UCSD-AML1 (cell line): Measurements from ENCODE around the gene NLGN1.

Experiments
- DNase-seq: peaks from one replicate; lab custom pipeline; 2025; ENCODE audit not compliant: unreplicated experiment; lab: John Stamatoyannopoulos, UW

The NLGN1 gene

GRCh38 chr3:173624086-173624485 lies 226.5 kb downstream of the NLGN1 start:
- no peak for DNase-seq

- DNase-seq, result no peak
Measured at GRCh38 chr3:173630849-173631248, 233.3 kb downstream of the NLGN1 start.

GRCh38 chr3:173632945-173633344 lies 235.4 kb downstream of the NLGN1 start:
- DNase-seq, result no peak

GRCh38 chr3:173635826-173636225 lies 238.3 kb downstream of the NLGN1 start:
- no peak for DNase-seq

GRCh38 chr3:173639098-173639497 lies 241.6 kb downstream of the NLGN1 start:
- DNase-seq, result no peak

- no peak for DNase-seq
Measured at GRCh38 chr3:173641696-173642095, 244.2 kb downstream of the NLGN1 start.

GRCh38 chr3:173644086-173645082 lies 246.8 kb downstream of the NLGN1 start:
- DNase-seq, result no peak

GRCh38 chr3:173650596-173650995 lies 253.1 kb downstream of the NLGN1 start:
- DNase-seq, result no peak

GRCh38 chr3:173652093-173652492 lies 254.5 kb downstream of the NLGN1 start:
- DNase-seq, result no peak

GRCh38 chr3:173653781-173654180 lies 256.2 kb downstream of the NLGN1 start:
- no peak for DNase-seq

- no peak for DNase-seq
Measured at GRCh38 chr3:173659972-173660371, 262.4 kb downstream of the NLGN1 start.

- DNase-seq, result no peak
Measured at GRCh38 chr3:173660645-173661299, 263.2 kb downstream of the NLGN1 start.

- DNase-seq, result no peak
Measured at GRCh38 chr3:173663696-173664111, 266.2 kb downstream of the NLGN1 start.

- no peak for DNase-seq
Measured at GRCh38 chr3:173676094-173676493, 278.6 kb downstream of the NLGN1 start.

GRCh38 chr3:173681188-173681678 lies 283.7 kb downstream of the NLGN1 start:
- no peak for DNase-seq

- DNase-seq, result no peak
Measured at GRCh38 chr3:173685456-173685855, 287.9 kb downstream of the NLGN1 start.

- DNase-seq, result no peak
Measured at GRCh38 chr3:173688216-173688842, 290.8 kb downstream of the NLGN1 start.

- DNase-seq, result no peak
Measured at GRCh38 chr3:173690542-173691180, 293.1 kb downstream of the NLGN1 start.

GRCh38 chr3:173699353-173699752 lies 301.8 kb downstream of the NLGN1 start:
- DNase-seq, result no peak

- DNase-seq, result no peak
Measured at GRCh38 chr3:173700336-173700735, 302.8 kb downstream of the NLGN1 start.

- DNase-seq, result no peak
Measured at GRCh38 chr3:173702561-173702960, 305.0 kb downstream of the NLGN1 start.
